Liver (tissue), 3 donors: ENCODE measurements around the gene CCDC158.

Experiments
- EGR1 ChIP-seq, 2 donors: IDR thresholded peaks; 2 replicates each; pipeline ENCODE4 v1.6.1; 2016 to 2018; ENCODE audit warnings: antibody characterized with exemption in 2 of 2, low read depth in 2 of 2
- FOXA1 ChIP-seq: IDR thresholded peaks from 2 replicates; pipeline ENCODE4 v1.6.1; 2016; ENCODE audit warnings: antibody characterized with exemption
- GABPA ChIP-seq, 2 donors: IDR thresholded peaks in 1 of 2; conservative IDR thresholded peaks in 1 of 2; 2 replicates each; pipeline ENCODE4 v1.6.1; 2016; ENCODE audit warnings: antibody characterized with exemption in 2 of 2, mild to moderate bottlenecking in 1 of 2, moderate library complexity in 1 of 2
- JUND ChIP-seq, 2 donors: IDR thresholded peaks; 2 replicates each; pipeline ENCODE4 v1.6.1; 2016; ENCODE audit warnings: antibody characterized with exemption in 2 of 2
- RAD21 ChIP-seq, 2 donors: IDR thresholded peaks; 2 replicates each; pipeline ENCODE4 v1.6.1; 2016; ENCODE audit warnings: antibody characterized with exemption in 2 of 2, mild to moderate bottlenecking in 2 of 2
- RXRA ChIP-seq, 2 donors: IDR thresholded peaks; 2 replicates each; pipeline ENCODE4 v1.6.1; 2017 to 2018; ENCODE audit warnings: antibody characterized with exemption in 2 of 2, mild to moderate bottlenecking in 1 of 2
- SP1 ChIP-seq: IDR thresholded peaks from 2 replicates; pipeline ENCODE4 v1.6.1; 2018; ENCODE audit warnings: antibody characterized with exemption, mild to moderate bottlenecking
- TAF1 ChIP-seq: conservative IDR thresholded peaks from 2 replicates; pipeline ENCODE4 v1.6.1; 2016; ENCODE audit warnings: antibody characterized with exemption, mild to moderate bottlenecking
- YY1 ChIP-seq: IDR thresholded peaks from 2 replicates; pipeline ENCODE4 v1.6.1; 2016; ENCODE audit warnings: antibody characterized with exemption, mild to moderate bottlenecking
- TF ChIP-seq, protein P1 (sequence below): fragments of 150-350 bp; IDR thresholded peaks from 2 replicates; pipeline ENCODE4 v1.5.1; 2017; ENCODE audit warnings: improper control_type of control experiment, low read depth, low read length; ENCODE audit not compliant: missing input control
- TF ChIP-seq, protein P2 (sequence below): IDR thresholded peaks from 2 replicates; pipeline ENCODE4 v1.6.1; 2016; ENCODE audit warnings: antibody characterized with exemption
- TF ChIP-seq, protein P3 (sequence below): IDR thresholded peaks from 2 replicates; pipeline ENCODE4 v1.6.1; 2016; ENCODE audit warnings: antibody characterized with exemption
- TF ChIP-seq, protein P4 (sequence below): IDR thresholded peaks from 2 replicates; pipeline ENCODE4 v1.6.1; 2016; ENCODE audit warnings: antibody characterized with exemption
- TF ChIP-seq, protein P5 (sequence below): IDR thresholded peaks from 2 replicates; pipeline ENCODE4 v1.6.1; 2016; ENCODE audit warnings: antibody characterized with exemption, mild to moderate bottlenecking
- donor health status: healthy.
- donor health status: healthy.

DNA sequence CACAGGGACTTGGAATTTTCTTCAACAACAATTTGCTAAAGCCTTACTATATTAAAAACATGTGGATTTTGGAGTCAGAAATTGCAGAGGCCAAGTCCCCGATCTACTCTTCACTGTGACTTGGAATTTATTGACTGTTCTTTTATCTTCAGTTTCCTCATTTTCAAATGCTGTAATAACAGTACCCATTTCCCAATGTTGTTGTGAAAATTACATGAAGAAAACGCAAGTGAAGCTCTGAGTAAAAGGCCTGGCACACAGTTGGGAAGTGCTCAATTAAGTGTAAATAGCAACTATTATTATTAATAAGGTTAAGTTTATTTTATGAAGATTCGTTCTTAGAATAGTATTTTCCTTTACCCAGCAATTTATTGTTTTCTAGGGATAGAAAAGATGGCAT, 98.7 kb downstream of the CCDC158 start:
- TF ChIP-seq, protein P1, sequence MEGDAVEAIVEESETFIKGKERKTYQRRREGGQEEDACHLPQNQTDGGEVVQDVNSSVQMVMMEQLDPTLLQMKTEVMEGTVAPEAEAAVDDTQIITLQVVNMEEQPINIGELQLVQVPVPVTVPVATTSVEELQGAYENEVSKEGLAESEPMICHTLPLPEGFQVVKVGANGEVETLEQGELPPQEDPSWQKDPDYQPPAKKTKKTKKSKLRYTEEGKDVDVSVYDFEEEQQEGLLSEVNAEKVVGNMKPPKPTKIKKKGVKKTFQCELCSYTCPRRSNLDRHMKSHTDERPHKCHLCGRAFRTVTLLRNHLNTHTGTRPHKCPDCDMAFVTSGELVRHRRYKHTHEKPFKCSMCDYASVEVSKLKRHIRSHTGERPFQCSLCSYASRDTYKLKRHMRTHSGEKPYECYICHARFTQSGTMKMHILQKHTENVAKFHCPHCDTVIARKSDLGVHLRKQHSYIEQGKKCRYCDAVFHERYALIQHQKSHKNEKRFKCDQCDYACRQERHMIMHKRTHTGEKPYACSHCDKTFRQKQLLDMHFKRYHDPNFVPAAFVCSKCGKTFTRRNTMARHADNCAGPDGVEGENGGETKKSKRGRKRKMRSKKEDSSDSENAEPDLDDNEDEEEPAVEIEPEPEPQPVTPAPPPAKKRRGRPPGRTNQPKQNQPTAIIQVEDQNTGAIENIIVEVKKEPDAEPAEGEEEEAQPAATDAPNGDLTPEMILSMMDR, result no peak
- TF ChIP-seq TAF1, result no peak
- no peak for TF ChIP-seq YY1
- TF ChIP-seq RAD21 (IDR thresholded peaks at IDR 0.05), result no peak
- no peak for TF ChIP-seq JUND (IDR thresholded peaks at IDR 0.05)
- no peak for TF ChIP-seq GABPA (IDR thresholded peaks at IDR 0.05 in 1 of 2, conservative IDR thresholded peaks at IDR 0.05 in 1 of 2)
- no peak for TF ChIP-seq FOXA1
- TF ChIP-seq, protein P2, sequence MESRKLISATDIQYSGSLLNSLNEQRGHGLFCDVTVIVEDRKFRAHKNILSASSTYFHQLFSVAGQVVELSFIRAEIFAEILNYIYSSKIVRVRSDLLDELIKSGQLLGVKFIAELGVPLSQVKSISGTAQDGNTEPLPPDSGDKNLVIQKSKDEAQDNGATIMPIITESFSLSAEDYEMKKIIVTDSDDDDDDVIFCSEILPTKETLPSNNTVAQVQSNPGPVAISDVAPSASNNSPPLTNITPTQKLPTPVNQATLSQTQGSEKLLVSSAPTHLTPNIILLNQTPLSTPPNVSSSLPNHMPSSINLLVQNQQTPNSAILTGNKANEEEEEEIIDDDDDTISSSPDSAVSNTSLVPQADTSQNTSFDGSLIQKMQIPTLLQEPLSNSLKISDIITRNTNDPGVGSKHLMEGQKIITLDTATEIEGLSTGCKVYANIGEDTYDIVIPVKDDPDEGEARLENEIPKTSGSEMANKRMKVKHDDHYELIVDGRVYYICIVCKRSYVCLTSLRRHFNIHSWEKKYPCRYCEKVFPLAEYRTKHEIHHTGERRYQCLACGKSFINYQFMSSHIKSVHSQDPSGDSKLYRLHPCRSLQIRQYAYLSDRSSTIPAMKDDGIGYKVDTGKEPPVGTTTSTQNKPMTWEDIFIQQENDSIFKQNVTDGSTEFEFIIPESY, result no peak
- TF ChIP-seq, protein P3, sequence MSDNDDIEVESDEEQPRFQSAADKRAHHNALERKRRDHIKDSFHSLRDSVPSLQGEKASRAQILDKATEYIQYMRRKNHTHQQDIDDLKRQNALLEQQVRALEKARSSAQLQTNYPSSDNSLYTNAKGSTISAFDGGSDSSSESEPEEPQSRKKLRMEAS, result no peak
- TF ChIP-seq, protein P4, sequence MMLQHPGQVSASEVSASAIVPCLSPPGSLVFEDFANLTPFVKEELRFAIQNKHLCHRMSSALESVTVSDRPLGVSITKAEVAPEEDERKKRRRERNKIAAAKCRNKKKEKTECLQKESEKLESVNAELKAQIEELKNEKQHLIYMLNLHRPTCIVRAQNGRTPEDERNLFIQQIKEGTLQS, result no peak
- no peak for TF ChIP-seq RXRA (IDR thresholded peaks at IDR 0.05)
- TF ChIP-seq, protein P5, sequence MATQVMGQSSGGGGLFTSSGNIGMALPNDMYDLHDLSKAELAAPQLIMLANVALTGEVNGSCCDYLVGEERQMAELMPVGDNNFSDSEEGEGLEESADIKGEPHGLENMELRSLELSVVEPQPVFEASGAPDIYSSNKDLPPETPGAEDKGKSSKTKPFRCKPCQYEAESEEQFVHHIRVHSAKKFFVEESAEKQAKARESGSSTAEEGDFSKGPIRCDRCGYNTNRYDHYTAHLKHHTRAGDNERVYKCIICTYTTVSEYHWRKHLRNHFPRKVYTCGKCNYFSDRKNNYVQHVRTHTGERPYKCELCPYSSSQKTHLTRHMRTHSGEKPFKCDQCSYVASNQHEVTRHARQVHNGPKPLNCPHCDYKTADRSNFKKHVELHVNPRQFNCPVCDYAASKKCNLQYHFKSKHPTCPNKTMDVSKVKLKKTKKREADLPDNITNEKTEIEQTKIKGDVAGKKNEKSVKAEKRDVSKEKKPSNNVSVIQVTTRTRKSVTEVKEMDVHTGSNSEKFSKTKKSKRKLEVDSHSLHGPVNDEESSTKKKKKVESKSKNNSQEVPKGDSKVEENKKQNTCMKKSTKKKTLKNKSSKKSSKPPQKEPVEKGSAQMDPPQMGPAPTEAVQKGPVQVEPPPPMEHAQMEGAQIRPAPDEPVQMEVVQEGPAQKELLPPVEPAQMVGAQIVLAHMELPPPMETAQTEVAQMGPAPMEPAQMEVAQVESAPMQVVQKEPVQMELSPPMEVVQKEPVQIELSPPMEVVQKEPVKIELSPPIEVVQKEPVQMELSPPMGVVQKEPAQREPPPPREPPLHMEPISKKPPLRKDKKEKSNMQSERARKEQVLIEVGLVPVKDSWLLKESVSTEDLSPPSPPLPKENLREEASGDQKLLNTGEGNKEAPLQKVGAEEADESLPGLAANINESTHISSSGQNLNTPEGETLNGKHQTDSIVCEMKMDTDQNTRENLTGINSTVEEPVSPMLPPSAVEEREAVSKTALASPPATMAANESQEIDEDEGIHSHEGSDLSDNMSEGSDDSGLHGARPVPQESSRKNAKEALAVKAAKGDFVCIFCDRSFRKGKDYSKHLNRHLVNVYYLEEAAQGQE, result no peak
- TF ChIP-seq SP1, result no peak
- no peak for TF ChIP-seq EGR1 (IDR thresholded peaks at IDR 0.05; ENCODE audit: low read depth in 2 of 2)
